ENCODE measurements around the gene FBXO38.

The FBXO38 gene

DNA sequence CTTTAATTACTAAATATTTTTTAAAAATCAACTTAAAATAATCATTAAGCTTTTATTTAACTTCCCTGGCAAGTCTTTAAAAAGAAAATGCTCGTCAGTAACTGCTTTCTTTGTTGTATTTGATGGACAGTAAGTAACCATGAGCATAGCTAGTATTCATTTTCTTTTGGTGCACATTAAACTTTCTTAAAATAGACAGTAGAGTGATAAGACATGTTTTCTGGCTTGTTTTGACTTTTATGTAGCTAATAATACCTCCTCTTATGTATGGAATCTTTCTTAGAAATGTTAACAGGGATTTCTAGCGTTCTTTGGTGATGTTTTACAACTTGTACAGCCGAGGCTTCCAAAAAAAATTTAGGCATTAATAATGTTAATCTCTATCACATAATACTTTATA lies 22.6 kb downstream of the FBXO38 start:
- H3K36me3 ChIP-seq (ENCODE audit: insufficient read depth, low read length): peaks cover 100% of the 10 kb centered on the region
- 100% methylated on average over 1 of the region's 3 CpGs for WGBS
- no peaks in the 10 kb centered on the region for H3K4me1 ChIP-seq (ENCODE audit: insufficient read depth, low read length)
- H3K27ac ChIP-seq (ENCODE audit: low read depth, low read length): no peak overlapping the region
- H3K4me3 ChIP-seq (ENCODE audit: low read length): no peak overlapping the region
- H3K9ac ChIP-seq (ENCODE audit: low read depth, low read length): no peak overlapping the region
- no peaks in the 10 kb centered on the region for H3K27me3 ChIP-seq (ENCODE audit: insufficient read depth, low read length)
- H3K9me3 ChIP-seq (ENCODE audit: insufficient read depth, low read depth, low read length): no peaks in the 10 kb centered on the region

DNA sequence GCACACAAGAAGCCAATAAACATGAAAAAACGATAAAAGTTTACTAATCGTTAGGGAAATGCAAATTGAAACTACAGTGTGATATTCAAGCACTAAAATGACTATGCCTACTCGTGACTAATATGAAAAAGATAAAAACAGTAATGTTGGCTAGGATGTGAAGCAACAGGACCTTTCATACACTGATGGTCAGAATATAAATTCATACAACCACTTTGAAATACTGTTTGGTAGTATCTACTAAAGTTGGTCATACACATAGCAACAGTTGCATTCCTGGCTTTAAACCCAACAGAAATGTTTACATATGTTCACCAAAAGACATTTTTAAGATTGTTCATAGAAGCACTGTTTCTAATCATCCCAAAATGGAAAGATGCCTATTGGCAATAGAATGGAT lies 24.3 kb downstream of the FBXO38 start:
- no peaks in the 10 kb centered on the region for H3K4me1 ChIP-seq (ENCODE audit: insufficient read depth, low read length)
- no peaks in the 10 kb centered on the region for H3K9me3 ChIP-seq (ENCODE audit: insufficient read depth, low read depth, low read length)
- H3K36me3 ChIP-seq (ENCODE audit: insufficient read depth, low read length): peaks cover 100% of the 10 kb centered on the region
- no peak overlapping the region for H3K27ac ChIP-seq (ENCODE audit: low read depth, low read length)
- no peaks in the 10 kb centered on the region for H3K27me3 ChIP-seq (ENCODE audit: insufficient read depth, low read length)
- 97% methylated on average over 3 of the region's 3 CpGs for WGBS
- H3K4me3 ChIP-seq (ENCODE audit: low read length): no peak overlapping the region
- H3K9ac ChIP-seq (ENCODE audit: low read depth, low read length): no peak overlapping the region

DNA sequence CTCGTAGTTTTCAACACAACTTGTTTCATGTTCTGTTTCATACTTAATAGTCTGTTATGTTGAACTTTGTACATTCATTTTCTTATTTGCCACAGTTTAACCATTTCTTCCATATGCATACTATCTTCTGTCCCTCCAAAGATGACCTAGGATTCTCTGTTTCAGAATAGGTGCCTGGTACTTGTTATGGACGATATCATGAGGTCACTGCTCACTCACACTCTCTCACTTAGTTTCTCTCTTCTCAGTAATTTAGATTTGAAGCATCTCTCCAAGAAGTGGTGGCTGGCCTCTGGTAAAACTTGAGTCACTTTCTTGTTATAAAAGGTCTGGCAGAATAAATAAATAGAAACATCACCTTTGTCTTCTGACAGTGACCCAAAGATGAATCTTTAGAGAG lies 28.4 kb downstream of the FBXO38 start:
- WGBS: 100% methylated on average over 2 of the region's 2 CpGs
- Histone ChIP-seq H3K36me3 (ENCODE audit: insufficient read depth, low read length) (peaks cover 100% of the 10 kb centered on the region), H3K9me3 (ENCODE audit: insufficient read depth, low read depth, low read length) (no peaks in the 10 kb centered on the region), H3K9ac (ENCODE audit: low read depth, low read length) (no peak overlapping the region), H3K27ac (ENCODE audit: low read depth, low read length) (no peak overlapping the region), H3K27me3 (ENCODE audit: insufficient read depth, low read length) (no peaks in the 10 kb centered on the region), H3K4me1 (ENCODE audit: insufficient read depth, low read length) (no peaks in the 10 kb centered on the region), H3K4me3 (ENCODE audit: low read length) (no peak overlapping the region)

DNA sequence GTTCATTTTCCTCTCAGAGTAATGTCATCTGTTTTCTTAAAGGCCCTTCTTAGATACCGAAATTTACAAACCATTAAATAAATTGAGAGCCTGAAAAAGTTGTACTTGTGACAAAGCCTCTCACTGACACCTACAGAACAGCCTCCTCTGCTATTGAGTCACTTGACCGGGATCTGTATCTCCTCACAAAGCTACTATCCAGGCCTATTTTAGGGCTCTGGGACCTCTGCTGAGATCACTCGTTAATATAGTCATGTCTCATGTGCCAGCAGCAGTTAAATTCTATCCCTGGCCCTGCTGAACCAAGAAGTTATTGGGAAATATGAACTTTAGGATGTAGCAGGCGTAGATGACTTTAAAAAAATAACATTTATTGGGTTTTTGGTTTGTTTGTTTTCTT lies 31.1 kb downstream of the FBXO38 start:
- 94% methylated on average over 4 of the region's 4 CpGs for WGBS
- peaks cover 100% of the 10 kb centered on the region for H3K36me3 ChIP-seq (ENCODE audit: insufficient read depth, low read length)
- no peaks in the 10 kb centered on the region for H3K27me3 ChIP-seq (ENCODE audit: insufficient read depth, low read length)

DNA sequence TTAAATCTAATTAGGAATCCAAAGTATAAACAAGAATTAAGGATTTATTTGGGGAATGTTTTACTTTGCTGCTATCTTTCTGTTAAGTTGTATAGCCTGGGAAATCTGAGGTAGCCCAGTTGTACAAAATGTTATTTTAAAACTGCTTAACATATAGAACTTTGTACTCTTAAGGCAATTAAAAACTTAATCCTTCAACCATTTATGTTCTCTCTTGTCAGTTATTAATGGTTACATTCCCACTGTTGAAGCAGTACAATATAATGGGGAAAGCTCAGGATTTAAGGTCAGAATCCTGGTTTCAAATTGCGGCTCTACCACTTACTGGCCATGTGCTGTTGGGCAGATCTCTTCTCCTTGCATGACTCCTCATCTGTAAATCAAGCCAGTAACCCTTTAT lies 32.7 kb downstream of the FBXO38 start:
- H3K27ac ChIP-seq (ENCODE audit: low read depth, low read length): no peak overlapping the region
- 94% methylated on average over 1 of the region's 1 CpG for WGBS
- H3K36me3 ChIP-seq (ENCODE audit: insufficient read depth, low read length): peaks cover 98% of the 10 kb centered on the region
- no peak overlapping the region for H3K9ac ChIP-seq (ENCODE audit: low read depth, low read length)
- H3K4me1 ChIP-seq (ENCODE audit: insufficient read depth, low read length): no peaks in the 10 kb centered on the region
- H3K4me3 ChIP-seq (ENCODE audit: low read length): no peak overlapping the region
- H3K9me3 ChIP-seq (ENCODE audit: insufficient read depth, low read depth, low read length): no peaks in the 10 kb centered on the region
- no peaks in the 10 kb centered on the region for H3K27me3 ChIP-seq (ENCODE audit: insufficient read depth, low read length)

More for the DNA sequence above, 31.1 kb downstream of the FBXO38 start:
- H3K4me3 ChIP-seq (ENCODE audit: low read length): no peak overlapping the region
- H3K9ac ChIP-seq (ENCODE audit: low read depth, low read length): no peak overlapping the region
- H3K27ac ChIP-seq (ENCODE audit: low read depth, low read length): no peak overlapping the region
- H3K9me3 ChIP-seq (ENCODE audit: insufficient read depth, low read depth, low read length): no peaks in the 10 kb centered on the region
- H3K4me1 ChIP-seq (ENCODE audit: insufficient read depth, low read length): no peaks in the 10 kb centered on the region

DNA sequence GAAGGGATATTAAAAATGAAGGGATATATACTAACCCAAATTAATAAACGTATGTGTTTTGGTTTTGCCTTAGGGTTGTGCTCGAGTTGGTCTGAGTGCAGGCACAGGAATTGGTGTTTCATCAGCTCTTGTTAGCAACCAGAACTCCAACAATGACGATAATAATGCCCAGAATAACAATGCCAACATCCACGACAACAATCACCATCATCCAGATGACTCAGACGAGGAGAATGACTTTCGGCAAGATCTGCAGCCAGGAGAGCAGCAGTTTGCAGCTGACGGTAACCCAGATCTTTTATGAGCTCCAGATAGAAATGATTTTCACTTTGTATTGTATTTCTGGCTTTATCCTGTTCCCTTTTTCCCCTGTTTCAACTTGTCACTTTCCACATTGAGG lies 33.2 kb downstream of the FBXO38 start:
- Histone ChIP-seq H3K4me3 (ENCODE audit: low read length) (no peak overlapping the region), H3K27me3 (ENCODE audit: insufficient read depth, low read length) (no peaks in the 10 kb centered on the region), H3K36me3 (ENCODE audit: insufficient read depth, low read length) (peaks cover 98% of the 10 kb centered on the region), H3K9me3 (ENCODE audit: insufficient read depth, low read depth, low read length) (no peaks in the 10 kb centered on the region), H3K27ac (ENCODE audit: low read depth, low read length) (no peak overlapping the region), H3K4me1 (ENCODE audit: insufficient read depth, low read length) (no peaks in the 10 kb centered on the region), H3K9ac (ENCODE audit: low read depth, low read length) (no peak overlapping the region)
- WGBS: 92% methylated on average over 7 of the region's 7 CpGs

DNA sequence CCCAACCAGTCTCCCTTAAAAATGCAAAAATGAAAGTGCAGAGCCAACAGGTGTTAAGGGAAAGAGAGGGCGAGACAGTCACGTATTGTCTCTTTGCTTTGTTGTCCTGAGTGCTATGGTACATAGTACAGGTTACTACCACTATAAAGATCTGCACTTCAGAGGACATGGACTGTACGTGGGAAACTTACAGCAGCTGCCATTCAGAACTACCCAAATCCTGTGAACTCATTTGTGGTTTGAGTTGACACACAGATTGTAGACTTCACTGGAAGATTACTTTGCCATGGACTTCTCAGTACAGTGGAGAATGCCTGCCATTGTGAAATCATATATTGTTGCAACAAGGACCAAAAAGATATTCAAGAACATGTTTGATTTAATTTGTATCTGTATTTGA lies 34.8 kb downstream of the FBXO38 start:
- Histone ChIP-seq H3K27me3 (ENCODE audit: insufficient read depth, low read length) (no peaks in the 10 kb centered on the region), H3K9ac (ENCODE audit: low read depth, low read length) (no peak overlapping the region), H3K4me1 (ENCODE audit: insufficient read depth, low read length) (no peaks in the 10 kb centered on the region), H3K9me3 (ENCODE audit: insufficient read depth, low read depth, low read length) (no peaks in the 10 kb centered on the region), H3K36me3 (ENCODE audit: insufficient read depth, low read length) (peaks cover 98% of the 10 kb centered on the region), H3K4me3 (ENCODE audit: low read length) (no peak overlapping the region), H3K27ac (ENCODE audit: low read depth, low read length) (no peak overlapping the region)
- WGBS: 94% methylated on average over 3 of the region's 3 CpGs

DNA sequence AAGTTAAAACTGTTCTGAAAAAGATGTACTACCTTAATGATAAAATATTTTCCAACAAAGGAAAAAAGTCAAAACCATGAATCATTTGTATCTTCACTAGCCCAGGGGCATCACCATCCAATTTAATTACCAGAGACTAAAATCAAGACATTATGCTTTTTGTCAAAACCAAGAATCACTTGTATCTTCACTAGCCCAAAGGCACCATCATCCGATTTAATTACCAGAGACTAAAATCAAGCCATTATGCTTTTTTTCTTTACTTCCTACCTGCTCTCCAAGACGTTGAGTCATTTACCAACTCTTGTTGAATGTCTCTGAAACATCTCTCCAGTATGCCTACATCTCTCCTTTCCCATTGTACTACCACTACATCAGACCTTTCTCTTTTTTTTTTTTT lies 37.9 kb downstream of the FBXO38 start:
- no peak overlapping the region for H3K27ac ChIP-seq (ENCODE audit: low read depth, low read length)
- no peaks in the 10 kb centered on the region for H3K4me1 ChIP-seq (ENCODE audit: insufficient read depth, low read length)
- H3K9ac ChIP-seq (ENCODE audit: low read depth, low read length): no peak overlapping the region
- H3K4me3 ChIP-seq (ENCODE audit: low read length): no peak overlapping the region
- WGBS: 93% methylated on average over 2 of the region's 2 CpGs
- H3K9me3 ChIP-seq (ENCODE audit: insufficient read depth, low read depth, low read length): no peaks in the 10 kb centered on the region
- peaks cover 98% of the 10 kb centered on the region for H3K36me3 ChIP-seq (ENCODE audit: insufficient read depth, low read length)
- no peaks in the 10 kb centered on the region for H3K27me3 ChIP-seq (ENCODE audit: insufficient read depth, low read length)

DNA sequence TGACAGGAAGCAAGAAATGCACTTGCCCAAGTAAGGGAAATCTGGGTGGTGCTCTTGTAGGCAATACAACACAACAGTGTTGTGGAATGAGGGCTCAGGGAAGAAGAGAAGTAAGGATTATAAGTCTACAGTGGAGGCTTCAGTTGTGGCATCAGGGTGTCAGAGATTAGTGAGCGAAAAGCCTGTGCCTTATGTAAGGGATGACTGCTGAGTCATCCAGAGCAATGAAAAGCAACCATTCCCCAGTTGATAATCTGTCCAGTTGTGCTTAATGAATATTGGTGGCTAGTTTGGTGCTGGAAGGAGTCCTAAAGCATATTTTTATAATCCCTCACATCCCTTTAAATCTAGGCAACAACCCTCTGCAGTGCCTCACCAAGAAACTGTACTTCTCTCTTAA lies 42.0 kb downstream of the FBXO38 start:
- Histone ChIP-seq H3K36me3 (ENCODE audit: insufficient read depth, low read length) (peaks cover 91% of the 10 kb centered on the region), H3K4me3 (ENCODE audit: low read length) (no peak overlapping the region)
- WGBS: 97% methylated on average over 1 of the region's 1 CpG

DNA sequence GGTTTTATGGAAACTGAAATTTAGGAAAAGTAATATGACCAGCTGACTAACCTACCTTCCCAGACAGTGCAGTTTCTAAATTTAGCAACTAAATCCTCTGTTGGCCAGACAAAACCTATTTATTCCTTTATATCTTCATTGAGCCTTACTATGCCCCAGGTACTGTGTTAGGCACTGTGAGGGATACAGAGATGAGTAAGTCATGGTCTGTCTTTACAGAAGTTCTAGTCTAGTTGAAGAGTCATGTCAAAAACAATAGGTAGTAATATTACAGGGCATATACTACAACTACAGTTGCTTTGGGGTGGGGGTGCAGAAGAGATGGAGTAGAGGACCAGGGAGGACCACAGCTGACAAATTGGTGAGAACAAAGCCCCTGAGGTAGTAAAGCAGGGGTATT lies 42.8 kb downstream of the FBXO38 start:
- peaks cover 91% of the 10 kb centered on the region for H3K36me3 ChIP-seq (ENCODE audit: insufficient read depth, low read length)
- H3K27me3 ChIP-seq (ENCODE audit: insufficient read depth, low read length): no peaks in the 10 kb centered on the region
- H3K9me3 ChIP-seq (ENCODE audit: insufficient read depth, low read depth, low read length): no peaks in the 10 kb centered on the region
- no peak overlapping the region for H3K9ac ChIP-seq (ENCODE audit: low read depth, low read length)
- H3K4me3 ChIP-seq (ENCODE audit: low read length): no peak overlapping the region
- no peaks in the 10 kb centered on the region for H3K4me1 ChIP-seq (ENCODE audit: insufficient read depth, low read length)
- H3K27ac ChIP-seq (ENCODE audit: low read depth, low read length): no peak overlapping the region

More for the DNA sequence above, 42.0 kb downstream of the FBXO38 start:
- Histone ChIP-seq H3K4me1 (ENCODE audit: insufficient read depth, low read length) (no peaks in the 10 kb centered on the region), H3K9me3 (ENCODE audit: insufficient read depth, low read depth, low read length) (no peaks in the 10 kb centered on the region), H3K9ac (ENCODE audit: low read depth, low read length) (no peak overlapping the region), H3K27me3 (ENCODE audit: insufficient read depth, low read length) (no peaks in the 10 kb centered on the region), H3K27ac (ENCODE audit: low read depth, low read length) (no peak overlapping the region)

DNA sequence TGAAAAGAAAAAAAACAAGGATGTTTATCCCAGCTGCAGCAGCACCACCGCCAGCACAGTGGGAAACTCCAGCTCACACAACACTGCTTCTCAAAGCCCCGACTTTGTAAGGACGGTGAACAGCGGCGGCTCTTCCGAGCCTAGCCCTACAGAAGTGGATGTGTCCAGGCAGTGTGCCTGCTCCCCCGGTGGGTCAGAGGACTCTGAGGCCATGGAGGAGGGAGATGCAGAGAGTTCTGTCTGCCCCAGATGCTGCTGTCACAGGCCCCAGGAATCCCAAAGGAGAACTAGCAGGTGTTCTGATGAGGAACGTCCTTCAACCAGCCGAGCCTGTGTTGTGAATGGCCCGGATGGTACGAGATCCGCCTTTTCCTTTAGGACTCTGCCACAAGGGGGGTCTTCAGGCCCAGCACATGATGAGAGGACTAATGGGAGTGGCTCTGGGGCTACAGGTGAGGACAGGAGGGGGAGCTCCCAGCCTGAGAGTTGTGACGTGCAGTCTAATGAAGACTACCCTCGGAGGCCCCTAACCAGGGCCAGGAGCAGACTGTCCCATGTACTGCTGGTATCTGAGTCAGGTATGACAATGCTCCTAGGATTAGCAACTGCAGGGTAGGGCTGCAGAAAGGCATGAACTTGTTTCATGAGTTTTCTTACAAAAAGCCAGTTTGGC lies 43.7 kb downstream of the FBXO38 start:
- H3K27me3 ChIP-seq (ENCODE audit: insufficient read depth, low read length): no peaks in the 10 kb centered on the region
- no peak overlapping the region for H3K9ac ChIP-seq (ENCODE audit: low read depth, low read length)
- no peak overlapping the region for H3K4me3 ChIP-seq (ENCODE audit: low read length)
- 93% methylated on average over 14 of the region's 14 CpGs for WGBS
- no peaks in the 10 kb centered on the region for H3K4me1 ChIP-seq (ENCODE audit: insufficient read depth, low read length)
- no peaks in the 10 kb centered on the region for H3K9me3 ChIP-seq (ENCODE audit: insufficient read depth, low read depth, low read length)
- peaks cover 87% of the 10 kb centered on the region for H3K36me3 ChIP-seq (ENCODE audit: insufficient read depth, low read length)
- no peak overlapping the region for H3K27ac ChIP-seq (ENCODE audit: low read depth, low read length)

DNA sequence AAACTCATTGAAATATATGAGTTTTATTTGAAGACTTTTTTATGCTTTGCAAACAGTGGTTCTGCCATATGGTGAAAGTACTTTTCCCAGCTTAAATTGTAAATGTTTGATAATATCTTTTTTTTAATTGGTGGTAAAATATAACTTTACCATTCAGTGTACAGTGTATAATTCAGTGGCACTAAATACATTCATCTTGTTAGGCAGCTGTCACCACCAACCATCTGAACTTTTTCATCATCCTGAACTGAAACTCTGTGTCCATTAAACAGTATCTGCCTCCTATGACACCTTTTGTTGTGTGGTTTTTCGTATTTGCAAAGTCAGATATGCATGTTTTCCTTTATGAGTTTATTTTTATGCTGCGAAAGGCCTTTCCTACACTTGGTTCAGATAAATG lies 45.1 kb downstream of the FBXO38 start:
- no peaks in the 10 kb centered on the region for H3K9me3 ChIP-seq (ENCODE audit: insufficient read depth, low read depth, low read length)
- H3K36me3 ChIP-seq (ENCODE audit: insufficient read depth, low read length): peaks cover 85% of the 10 kb centered on the region
- 100% methylated on average over 2 of the region's 2 CpGs for WGBS
- no peak overlapping the region for H3K27ac ChIP-seq (ENCODE audit: low read depth, low read length)
- H3K27me3 ChIP-seq (ENCODE audit: insufficient read depth, low read length): no peaks in the 10 kb centered on the region
- no peaks in the 10 kb centered on the region for H3K4me1 ChIP-seq (ENCODE audit: insufficient read depth, low read length)
- no peak overlapping the region for H3K4me3 ChIP-seq (ENCODE audit: low read length)
- no peak overlapping the region for H3K9ac ChIP-seq (ENCODE audit: low read depth, low read length)
